Tibial nerve (tissue), 4 donors: ENCODE measurements around the gene LIPC. TPM values are rescaled to one million over a fixed set of nuclear protein-coding genes. Genes with fewer than 3 reads are reported as not detected.

Experiments
- DNase-seq, 2 donors: peaks; one replicate each; pipeline ENCODE4 v3.0.0-alpha.2; 2019; ENCODE audit warnings: low spot score in 2 of 2
- H3K27ac ChIP-seq, 4 donors: fragments of 200-600 bp; sonication (generic) in 3 of 4; one replicate each; pipeline ENCODE4 v1.5.1; 2017 to 2019; ENCODE audit warnings: mild to moderate bottlenecking in 1 of 4
- H3K27me3 ChIP-seq, 2 donors: fragments of 200-600 bp; sonication (generic) in 1 of 2; one replicate each; pipeline versions ENCODE4 v1.5.1 to v1.6.0; 2017 to 2019
- H3K36me3 ChIP-seq, 3 donors: fragments of 200-600 bp; sonication (generic); one replicate each; pipeline ENCODE4 v1.5.1; 2018 to 2019
- H3K4me1 ChIP-seq, 4 donors: fragments of 200-600 bp; sonication (generic) in 3 of 4; one replicate each; pipeline ENCODE4 v1.5.1; 2017 to 2019
- H3K4me3 ChIP-seq, 4 donors: fragments of 200-600 bp; sonication (generic) in 3 of 4; one replicate each; pipeline ENCODE4 v1.5.1; 2017 to 2019; ENCODE audit warnings: mild to moderate bottlenecking in 1 of 4, moderate library complexity in 1 of 4
- H3K9me3 ChIP-seq, 4 donors: fragments of 200-600 bp; sonication (generic) in 3 of 4; one replicate each; pipeline ENCODE4 v1.5.1; 2017 to 2019
- EP300 ChIP-seq, 2 donors: sonication (generic); formaldehyde crosslinking; IDR thresholded peaks; one replicate each; pipeline ENCODE4 v1.6.1; 2017; ENCODE audit warnings: antibody characterized with exemption in 2 of 2, mild to moderate bottlenecking in 1 of 2
- POLR2A ChIP-seq, 2 donors: fragments of 450-650 bp; IDR thresholded peaks; one replicate each; pipeline ENCODE4 v1.6.1; 2017; ENCODE audit warnings: antibody characterized with exemption in 2 of 2, mild to moderate bottlenecking in 2 of 2, moderate library complexity in 2 of 2
- WGBS, 2 donors: methylation state at CpG; one replicate each; pipeline ENCODE4 v1.1.5; 2018; 5-methylcytosine and 5-hydroxymethylcytosine counted together
- total RNA-seq, 4 donors: library from RNA; depleted of rRNA; stranded (reverse); fragments of >200 nt; gene quantifications; one replicate each; pipeline ENCODE4 v1.1.0, GENCODE V29; 2016
- TF ChIP-seq, protein P1 (sequence below), 5 experiments: fragments of 200-600 bp in 3 of 5; fragments of 450-650 bp in 2 of 5; sonication (generic) in 3 of 5; IDR thresholded peaks; one replicate each; pipeline ENCODE4 v1.5.1; 2016 to 2019; ENCODE audit warnings: antibody characterized with exemption in 5 of 5, mild to moderate bottlenecking in 3 of 5, moderate library complexity in 2 of 5

The LIPC gene
- total RNA-seq, 4 donors from 2014 or later = 11.2 to 18.4 (median 14.7) TPM

DNA sequence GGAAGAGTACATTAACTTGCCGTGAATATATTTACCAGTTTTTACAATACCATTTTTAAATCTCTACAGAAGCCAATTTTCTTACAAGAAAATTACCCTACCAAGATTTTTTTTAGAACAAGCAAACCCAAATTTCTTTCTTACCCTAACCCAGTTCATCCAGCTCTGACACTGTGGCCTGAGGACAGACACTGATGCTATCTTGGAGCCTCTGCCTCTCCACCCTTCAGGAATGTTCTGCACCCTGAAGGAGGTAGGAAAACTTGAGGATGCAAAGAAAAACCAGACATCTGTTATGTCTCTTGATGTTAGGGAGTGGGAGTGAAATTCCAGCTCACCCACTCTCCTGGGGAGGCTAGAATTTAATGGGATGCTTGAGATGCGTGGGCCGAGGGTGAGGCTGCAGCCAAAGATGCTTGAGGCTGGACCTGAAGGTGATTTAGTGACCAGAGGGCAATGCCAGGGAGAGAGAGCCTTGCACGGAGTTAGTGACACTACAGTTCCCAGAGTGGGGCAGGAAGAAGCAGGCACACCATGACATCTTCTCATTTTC lies 69.9 kb downstream of the LIPC start:
- Histone ChIP-seq H3K27ac (no peak overlapping the region), H3K27me3 (no peaks in the 10 kb centered on the region), H3K4me1 (peaks cover 0 to 18% (median 0%) of the 10 kb centered on the region in 4 donors), H3K36me3 (no peaks in the 10 kb centered on the region), H3K4me3 (no peak overlapping the region), H3K9me3 (no peaks in the 10 kb centered on the region)
- TF ChIP-seq EP300 (IDR thresholded peaks at IDR 0.05) (no peak), POLR2A (IDR thresholded peaks at IDR 0.05) (no peak)
- no peak for DNase-seq
- WGBS, 2 donors = 65 to 67% methylated on average over 4 of the region's 4 CpGs

- H3K9me3 ChIP-seq = no peaks in the 10 kb centered on the region
- no peaks in the 10 kb centered on the region for H3K27me3 ChIP-seq
- H3K4me1 ChIP-seq = peaks cover 0 to 17% (median 0%) of the 10 kb centered on the region in 4 donors
- H3K4me3 ChIP-seq = no peak overlapping the region
- 94 to 95% methylated on average over 6 of the region's 6 CpGs for WGBS, 2 donors
- no peaks in the 10 kb centered on the region for H3K36me3 ChIP-seq
- TF ChIP-seq POLR2A (IDR thresholded peaks at IDR 0.05) (no peak), EP300 (IDR thresholded peaks at IDR 0.05) (no peak)
- TF ChIP-seq, protein P1, sequence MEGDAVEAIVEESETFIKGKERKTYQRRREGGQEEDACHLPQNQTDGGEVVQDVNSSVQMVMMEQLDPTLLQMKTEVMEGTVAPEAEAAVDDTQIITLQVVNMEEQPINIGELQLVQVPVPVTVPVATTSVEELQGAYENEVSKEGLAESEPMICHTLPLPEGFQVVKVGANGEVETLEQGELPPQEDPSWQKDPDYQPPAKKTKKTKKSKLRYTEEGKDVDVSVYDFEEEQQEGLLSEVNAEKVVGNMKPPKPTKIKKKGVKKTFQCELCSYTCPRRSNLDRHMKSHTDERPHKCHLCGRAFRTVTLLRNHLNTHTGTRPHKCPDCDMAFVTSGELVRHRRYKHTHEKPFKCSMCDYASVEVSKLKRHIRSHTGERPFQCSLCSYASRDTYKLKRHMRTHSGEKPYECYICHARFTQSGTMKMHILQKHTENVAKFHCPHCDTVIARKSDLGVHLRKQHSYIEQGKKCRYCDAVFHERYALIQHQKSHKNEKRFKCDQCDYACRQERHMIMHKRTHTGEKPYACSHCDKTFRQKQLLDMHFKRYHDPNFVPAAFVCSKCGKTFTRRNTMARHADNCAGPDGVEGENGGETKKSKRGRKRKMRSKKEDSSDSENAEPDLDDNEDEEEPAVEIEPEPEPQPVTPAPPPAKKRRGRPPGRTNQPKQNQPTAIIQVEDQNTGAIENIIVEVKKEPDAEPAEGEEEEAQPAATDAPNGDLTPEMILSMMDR (IDR thresholded peaks at IDR 0.05) = no peak
- H3K27ac ChIP-seq = no peak overlapping the region
- DNase-seq = no peak
Measured at GRCh38 chr15:58503139-58504027, 71.6 kb downstream of the LIPC start.

DNA sequence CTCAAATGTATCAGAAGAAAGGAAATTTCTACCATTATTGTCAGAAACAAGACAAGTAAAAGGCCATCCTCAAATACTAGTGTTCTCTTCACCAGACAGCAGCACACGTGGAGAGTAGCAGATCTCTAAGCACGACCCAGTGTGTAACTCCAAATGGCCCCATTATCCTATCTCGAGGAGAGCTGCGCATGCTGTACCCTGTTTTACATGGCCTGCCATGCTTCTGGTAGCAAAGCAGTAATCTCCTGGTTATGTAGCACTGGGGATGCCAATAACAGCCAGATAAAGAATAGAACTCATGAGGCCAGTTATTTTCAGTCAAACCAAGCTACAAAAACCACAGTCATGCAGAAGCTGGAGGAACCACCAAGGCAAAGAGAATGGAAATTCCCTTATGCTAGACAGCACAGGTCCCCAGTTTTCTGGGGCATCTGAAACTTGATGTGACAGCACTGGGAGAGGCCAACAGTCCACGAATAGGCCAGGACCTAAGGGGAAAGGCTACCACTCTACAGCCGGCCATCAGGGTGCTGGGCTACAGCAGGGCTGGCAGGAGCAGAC lies 73.0 kb downstream of the LIPC start:
- no peak overlapping the region for H3K27ac ChIP-seq
- H3K4me1 ChIP-seq = peaks cover 0 to 8% (median 0%) of the 10 kb centered on the region in 4 donors
- H3K4me3 ChIP-seq = no peak overlapping the region
- WGBS, 2 donors = 92 to 95% methylated on average over 6 of the region's 6 CpGs
- H3K27me3 ChIP-seq = no peaks in the 10 kb centered on the region
- no peak for DNase-seq
- TF ChIP-seq, protein P1 (IDR thresholded peaks at IDR 0.05) = no peak
- TF ChIP-seq EP300 (IDR thresholded peaks at IDR 0.05) = no peak
- no peak for TF ChIP-seq POLR2A (IDR thresholded peaks at IDR 0.05)
- H3K36me3 ChIP-seq = no peaks in the 10 kb centered on the region
- H3K9me3 ChIP-seq = no peaks in the 10 kb centered on the region

GRCh38 chr15:58505581-58505980 lies 73.8 kb downstream of the LIPC start:
- no peaks in the 10 kb centered on the region for H3K36me3 ChIP-seq
- H3K9me3 ChIP-seq = no peaks in the 10 kb centered on the region
- no peak for DNase-seq
- no peaks in the 10 kb centered on the region for H3K27me3 ChIP-seq
- 93 to 95% methylated on average over 7 of the region's 7 CpGs for WGBS, 2 donors
- peaks cover 0 to 8% (median 0%) of the 10 kb centered on the region in 4 donors for H3K4me1 ChIP-seq
- TF ChIP-seq POLR2A (IDR thresholded peaks at IDR 0.05) (no peak), EP300 (IDR thresholded peaks at IDR 0.05) (no peak)
- TF ChIP-seq, protein P1 (IDR thresholded peaks at IDR 0.05) = no peak
- H3K4me3 ChIP-seq = no peak overlapping the region
- H3K27ac ChIP-seq = peak overlapping the region in 1 of 4 donors; percentile 38

GRCh38 chr15:58506064-58506490 lies 74.3 kb downstream of the LIPC start:
- H3K36me3 ChIP-seq = no peaks in the 10 kb centered on the region
- no peaks in the 10 kb centered on the region for H3K27me3 ChIP-seq
- H3K9me3 ChIP-seq = no peaks in the 10 kb centered on the region
- TF ChIP-seq EP300 (IDR thresholded peaks at IDR 0.05) = no peak
- no peak for TF ChIP-seq POLR2A (IDR thresholded peaks at IDR 0.05)
- TF ChIP-seq, protein P1 (IDR thresholded peaks at IDR 0.05) = no peak
- H3K27ac ChIP-seq = peak overlapping the region in 1 of 4 donors; percentile 38
- peaks cover 0 to 8% (median 0%) of the 10 kb centered on the region in 4 donors for H3K4me1 ChIP-seq
- WGBS, 2 donors = 60 to 61% methylated on average over 2 to 4 of the region's 4 CpGs
- DNase-seq = no peak
- no peak overlapping the region for H3K4me3 ChIP-seq
